PC-9 (cell line): ENCODE results near the gene FOXP1. TPM values are rescaled to one million over a fixed set of nuclear protein-coding genes. Genes with fewer than 3 reads are reported as not detected.
"Not testable (repeated sequence)": the region's sequence is repeated elsewhere in the genome, so short reads cannot be mapped to it uniquely, and the experiment has no call there.

Experiments used
- BruUV-seq: library from RNA; stranded (reverse); fragments of 400-500 nt; replicated peaks from 2 replicates; lab custom pipeline; 2021; lab: Mats Ljungman, UMichigan
- CTCF ChIA-PET: fragments of 300-600 bp; sonication (Branson Sonifier 250); formaldehyde crosslinking; loops from one replicate; lab custom pipeline; 2022; ENCODE audit warnings: antibody characterized with exemption; lab: Charles Lee
- POLR2A ChIA-PET: fragments of 300-600 bp; sonication (Branson Sonifier 250); formaldehyde crosslinking; loops from one replicate; lab custom pipeline; 2022; ENCODE audit warnings: antibody characterized with exemption; ENCODE audit not compliant: unreplicated experiment; lab: Charles Lee
- DNase-seq, 2 experiments: peaks; one replicate each; pipeline versions ENCODE4 v3.0.0 to v3.0.0-alpha.2; 2015 to 2022; ENCODE audit warnings: mixed read lengths in 1 of 2
- H2AFZ ChIP-seq: fragments of 200-600 bp; sonication (generic); 2 replicates; pipeline ENCODE4 v1.8.1; 2017; ENCODE audit warnings: antibody characterized with exemption
- H3F3A ChIP-seq: fragments of 200-600 bp; sonication (generic); 2 replicates; pipeline ENCODE4 v1.8.1; 2017; ENCODE audit warnings: antibody characterized with exemption, mild to moderate bottlenecking, low read depth; ENCODE audit not compliant: insufficient read depth
- H3K27ac ChIP-seq: fragments of 200-600 bp; sonication (generic); 2 replicates; pipeline ENCODE4 v1.6.1; 2016; ENCODE audit warnings: mixed run types
- H3K27me3 ChIP-seq: fragments of 200-600 bp; sonication (generic); 2 replicates; pipeline ENCODE4 v1.6.1; 2016; ENCODE audit warnings: low read depth, mixed run types; ENCODE audit not compliant: insufficient read depth
- H3K36me3 ChIP-seq: fragments of 200-600 bp; sonication (generic); 2 replicates; pipeline ENCODE4 v1.6.1; 2016; ENCODE audit warnings: low read depth, mixed run types
- H3K4me1 ChIP-seq: fragments of 200-600 bp; sonication (generic); replicated peaks from 2 replicates; pipeline ENCODE4 v1.6.1; 2016; ENCODE audit warnings: mixed run types; ENCODE audit not compliant: insufficient read depth
- H3K4me2 ChIP-seq: fragments of 200-600 bp; sonication (generic); 2 replicates; pipeline ENCODE4 v1.6.1; 2017; ENCODE audit warnings: mixed run types
- H3K4me3 ChIP-seq: fragments of 200-600 bp; sonication (generic); 2 replicates; pipeline ENCODE4 v1.6.1; 2016; ENCODE audit warnings: mixed run types
- H3K79me2 ChIP-seq: fragments of 200-600 bp; sonication (generic); 2 replicates; pipeline ENCODE4 v1.6.1; 2017; ENCODE audit warnings: low read depth, mixed run types
- H3K9me2 ChIP-seq: fragments of 200-600 bp; sonication (generic); 2 replicates; pipeline ENCODE4 v1.8.1; 2017; ENCODE audit warnings: mild to moderate bottlenecking; ENCODE audit not compliant: insufficient read depth
- H3K9me3 ChIP-seq: fragments of 200-600 bp; sonication (generic); 2 replicates; pipeline ENCODE4 v1.8.1; 2016; ENCODE audit warnings: low read depth; ENCODE audit not compliant: insufficient read depth
- H4K20me1 ChIP-seq: fragments of 200-600 bp; sonication (generic); 2 replicates; pipeline ENCODE4 v1.8.1; 2017; ENCODE audit not compliant: insufficient read depth
- CTCF ChIP-seq: fragments of 200-600 bp; sonication (generic); conservative IDR thresholded peaks from 2 replicates; pipeline ENCODE4 v1.6.1; 2017; ENCODE audit warnings: mixed run types, antibody characterized with exemption, mild to moderate bottlenecking, moderate library complexity
- EZH2 ChIP-seq: fragments of 200-600 bp; sonication (generic); IDR thresholded peaks from 2 replicates; pipeline ENCODE4 v1.8.0; 2017; ENCODE audit warnings: antibody characterized with exemption, low read depth
- intact Hi-C: fragments of 100-400 bp; cut with micrococcal nuclease; formaldehyde crosslinking; loops from one replicate; pipeline ENCODE4 v1.10.0; 2022; ENCODE audit not compliant: unreplicated experiment
- total RNA-seq: library from RNA; stranded (reverse); gene quantifications from 2 replicates; pipeline ENCODE4 v1.2.3, GENCODE V29; 2021

The FOXP1 gene
- total RNA-seq, 1 experiment from 2014 or later, result 33.3 TPM

- no peak overlapping the region for H2AFZ ChIP-seq
- no peaks in the 10 kb centered on the region for H3K9me2 ChIP-seq
- H3K27me3 ChIP-seq, result no peaks in the 10 kb centered on the region
- no peaks in the 10 kb centered on the region for H3F3A ChIP-seq
- TF ChIP-seq EZH2 (no peak), CTCF (no peak)
- H4K20me1 ChIP-seq, result no peaks in the 10 kb centered on the region
- no peak overlapping the region for H3K4me2 ChIP-seq
- ChIA-PET CTCF (no interaction called here), POLR2A (no interaction called here)
- H3K79me2 ChIP-seq, result no peaks in the 10 kb centered on the region
- no TSS peak for BruUV-seq
- no peak overlapping the region for H3K27ac ChIP-seq
- no peaks in the 10 kb centered on the region for H3K9me3 ChIP-seq
- no peak for DNase-seq
- no peaks in the 10 kb centered on the region for H3K36me3 ChIP-seq
- H3K4me1 ChIP-seq, result no peaks in the 10 kb centered on the region
- intact Hi-C loops, result no loop called here
- no peak overlapping the region for H3K4me3 ChIP-seq
Measured at GRCh38 chr3:71016178-71016845, 567.2 kb downstream of the FOXP1 start.

- H3K27ac ChIP-seq, H3F3A ChIP-seq, H3K9me3 ChIP-seq, CTCF ChIA-PET, H3K36me3 ChIP-seq, H2AFZ ChIP-seq, H4K20me1 ChIP-seq, H3K9me2 ChIP-seq, intact Hi-C loops, DNase-seq, H3K4me2 ChIP-seq, H3K4me3 ChIP-seq, H3K4me1 ChIP-seq, POLR2A ChIA-PET, H3K27me3 ChIP-seq, H3K79me2 ChIP-seq, BruUV-seq: not testable (repeated sequence)
Measured at GRCh38 chr3:71014616-71015015, 568.9 kb downstream of the FOXP1 start.

GRCh38 chr3:71012971-71013370, 570.6 kb downstream of the FOXP1 start:
- Histone ChIP-seq H3F3A (no peaks in the 10 kb centered on the region), H3K9me2 (no peaks in the 10 kb centered on the region), H2AFZ (no peak overlapping the region), H3K9me3 (no peaks in the 10 kb centered on the region), H3K4me2 (no peak overlapping the region), H3K4me3 (no peak overlapping the region), H3K36me3 (no peaks in the 10 kb centered on the region), H3K27me3 (no peaks in the 10 kb centered on the region), H3K4me1 (no peaks in the 10 kb centered on the region), H3K27ac (no peak overlapping the region), H3K79me2 (no peaks in the 10 kb centered on the region), H4K20me1 (no peaks in the 10 kb centered on the region)
- no peak for DNase-seq
- POLR2A ChIA-PET, result no interaction called here
- intact Hi-C loops, result no loop called here
- no TSS peak for BruUV-seq
- TF ChIP-seq EZH2, result no peak
- TF ChIP-seq CTCF, result no peak
- CTCF ChIA-PET, result no interaction called here
